Sigmoid colon (tissue), 4 donors: Measurements from ENCODE around the gene SNRNP48.

ENCODE experiments used
- CTCF ChIP-seq, 4 experiments: fragments of 450-650 bp in 3 of 4; fragments of 200-600 bp in 1 of 4; IDR thresholded peaks; one replicate each; pipeline ENCODE4 v1.5.1; 2016 to 2019; ENCODE audit warnings: antibody characterized with exemption in 4 of 4, mild to moderate bottlenecking in 3 of 4, moderate library complexity in 2 of 4
- POLR2A ChIP-seq, 2 donors: fragments of 450-650 bp; IDR thresholded peaks; one replicate each; pipeline ENCODE4 v1.6.1; 2016; ENCODE audit warnings: antibody characterized with exemption in 2 of 2, mild to moderate bottlenecking in 2 of 2, moderate library complexity in 2 of 2
- POLR2AphosphoS5 ChIP-seq, 4 donors: sonication (generic); formaldehyde crosslinking; IDR thresholded peaks; one replicate each; pipeline ENCODE4 v1.6.1; 2017; ENCODE audit warnings: antibody characterized with exemption in 4 of 4

- no peak for TF ChIP-seq CTCF (IDR thresholded peaks at IDR 0.05)
- TF ChIP-seq POLR2A (IDR thresholded peaks at IDR 0.05) = no peak
- no peak for TF ChIP-seq POLR2AphosphoS5 (IDR thresholded peaks at IDR 0.05)
These were observed 1.8 kb downstream of the SNRNP48 start for GRCh38 chr6:7591770-7592169.
